ENCODE results near the gene MACROD1.
"Not testable (repeated sequence)": the region's sequence is repeated elsewhere in the genome, so short reads cannot be mapped to it uniquely, and the experiment has no call there.

Gene MACROD1

GRCh38 chr11:63986932-63987513 is 178.9 kb downstream of the MACROD1 start:
- no peak for TF ChIP-seq CTCF (conservative IDR thresholded peaks at IDR 0.05; ENCODE audit: low read length)
- H3K4me3 ChIP-seq (ENCODE audit: low read length) = peak overlapping the region; percentile 95
- DNase-seq (ENCODE audit: low read depth) = no peak

GRCh38 chr11:63986156-63986931 is 179.6 kb downstream of the MACROD1 start, which contains the start of gene OTUB1:
Gene OTUB1, plus strand, starts transcription at chr11:63986438. Its CDS starts 19 bp downstream, at chr11:63986457.
- DNase-seq (ENCODE audit: low read depth) = peak; percentile 88
- TF ChIP-seq CTCF (conservative IDR thresholded peaks at IDR 0.05; ENCODE audit: low read length) = no peak
- peak within 1 kb of the TSS; percentile 95 for H3K4me3 ChIP-seq (ENCODE audit: low read length)

GRCh38 chr11:63985812-63986155 is 180.1 kb downstream of the MACROD1 start:
- DNase-seq (ENCODE audit: low read depth) = no peak
- no peak for TF ChIP-seq CTCF (conservative IDR thresholded peaks at IDR 0.05; ENCODE audit: low read length)
- H3K4me3 ChIP-seq (ENCODE audit: low read length) = peak overlapping the region; percentile 95

GRCh38 chr11:63979426-63979825 is 186.5 kb downstream of the MACROD1 start:
- no peak for DNase-seq (ENCODE audit: low read depth)
- no peak overlapping the region for H3K4me3 ChIP-seq (ENCODE audit: low read length)
- no peak for TF ChIP-seq CTCF (conservative IDR thresholded peaks at IDR 0.05; ENCODE audit: low read length)

- no peak overlapping the region for H3K4me3 ChIP-seq (ENCODE audit: low read length)
- DNase-seq (ENCODE audit: low read depth) = no peak
- TF ChIP-seq CTCF (conservative IDR thresholded peaks at IDR 0.05; ENCODE audit: low read length) = no peak
These were observed 187.2 kb downstream of the MACROD1 start for GRCh38 chr11:63978551-63979239.

- H3K4me3 ChIP-seq (ENCODE audit: low read length) = peak within 1 kb of the TSS; percentile 98
- peak; percentile 35 for TF ChIP-seq CTCF (conservative IDR thresholded peaks at IDR 0.05; ENCODE audit: low read length)
- peak; percentile 100 for DNase-seq (ENCODE audit: low read depth)
These were observed 191.4 kb downstream of the MACROD1 start, which contains the start of gene COX8A for GRCh38 chr11:63974259-63975143. Gene COX8A, plus strand, starts transcription at chr11:63974620. Its CDS starts 61 bp downstream, at chr11:63974681.

- H3K4me3 ChIP-seq (ENCODE audit: low read length); DNase-seq (ENCODE audit: low read depth): not testable (repeated sequence)
These were observed 192.0 kb downstream of the MACROD1 start for GRCh38 chr11:63973912-63974258.
